ENCODE data around the gene SPTSSB.

The SPTSSB gene

GRCh38 chr3:161392853-161393252 is 21.5 kb upstream of the SPTSSB start:
- no peak for DNase-seq (ENCODE audit: low read depth in 1 of 2, low spot score in 1 of 2)

GRCh38 chr3:161390200-161390599 is 18.9 kb upstream of the SPTSSB start:
- no peak for DNase-seq (ENCODE audit: low read depth in 1 of 2, low spot score in 1 of 2)

GRCh38 chr3:161389445-161390035 is 18.2 kb upstream of the SPTSSB start:
- DNase-seq (ENCODE audit: low read depth in 1 of 2, low spot score in 1 of 2) = no peak

- no peak for DNase-seq (ENCODE audit: low read depth in 1 of 2, low spot score in 1 of 2)
These were observed 17.5 kb upstream of the SPTSSB start for GRCh38 chr3:161388855-161389254.

GRCh38 chr3:161386991-161387770 is 15.9 kb upstream of the SPTSSB start:
- DNase-seq (ENCODE audit: low read depth in 1 of 2, low spot score in 1 of 2) = no peak

GRCh38 chr3:161372321-161373260 is 1.3 kb upstream of the SPTSSB start:
- DNase-seq (ENCODE audit: low read depth in 1 of 2, low spot score in 1 of 2) = no peak

- no peak for DNase-seq (ENCODE audit: low read depth in 1 of 2, low spot score in 1 of 2)
These were observed 1.8 kb downstream of the SPTSSB start for GRCh38 chr3:161369531-161369930.

GRCh38 chr3:161366094-161366493 is 5.2 kb downstream of the SPTSSB start:
- DNase-seq (ENCODE audit: low read depth in 1 of 2, low spot score in 1 of 2) = no peak

GRCh38 chr3:161358488-161358887 is 12.8 kb downstream of the SPTSSB start:
- DNase-seq (ENCODE audit: low read depth in 1 of 2, low spot score in 1 of 2) = no peak

GRCh38 chr3:161356287-161356686 is 15.0 kb downstream of the SPTSSB start:
- DNase-seq (ENCODE audit: low read depth in 1 of 2, low spot score in 1 of 2) = no peak

- no peak for DNase-seq (ENCODE audit: low read depth in 1 of 2, low spot score in 1 of 2)
These were observed 15.8 kb downstream of the SPTSSB start for GRCh38 chr3:161355508-161355907.

GRCh38 chr3:161354554-161354953 is 16.8 kb downstream of the SPTSSB start:
- no peak for DNase-seq (ENCODE audit: low read depth in 1 of 2, low spot score in 1 of 2)

GRCh38 chr3:161351330-161351729 is 20.0 kb downstream of the SPTSSB start:
- DNase-seq (ENCODE audit: low read depth in 1 of 2, low spot score in 1 of 2) = no peak

GRCh38 chr3:161350916-161351315 is 20.4 kb downstream of the SPTSSB start:
- no peak for DNase-seq (ENCODE audit: low read depth in 1 of 2, low spot score in 1 of 2)

GRCh38 chr3:161349529-161350312 is 21.6 kb downstream of the SPTSSB start:
- no peak for DNase-seq (ENCODE audit: low read depth in 1 of 2, low spot score in 1 of 2)

- no peak for DNase-seq (ENCODE audit: low read depth in 1 of 2, low spot score in 1 of 2)
These were observed 22.4 kb downstream of the SPTSSB start for GRCh38 chr3:161348796-161349400.

- DNase-seq (ENCODE audit: low read depth in 1 of 2, low spot score in 1 of 2) = no peak
These were observed 23.6 kb downstream of the SPTSSB start for GRCh38 chr3:161347726-161348125.

GRCh38 chr3:161345023-161345422 is 26.3 kb downstream of the SPTSSB start:
- DNase-seq (ENCODE audit: low read depth in 1 of 2, low spot score in 1 of 2) = no peak

GRCh38 chr3:161343986-161344385 is 27.3 kb downstream of the SPTSSB start:
- no peak for DNase-seq (ENCODE audit: low read depth in 1 of 2, low spot score in 1 of 2)

- no peak for DNase-seq (ENCODE audit: low read depth in 1 of 2, low spot score in 1 of 2)
These were observed 27.8 kb downstream of the SPTSSB start for GRCh38 chr3:161343540-161343939.

- DNase-seq (ENCODE audit: low read depth in 1 of 2, low spot score in 1 of 2) = no peak
These were observed 28.7 kb downstream of the SPTSSB start for GRCh38 chr3:161342629-161343028.
